T-helper 2 cell (primary cell): Measurements from ENCODE around the gene ANAPC2.
A peak's percentile ranks its signal among the peaks of the same experiment; 100 is the strongest.
"Not testable (repeated sequence)": the region's sequence is repeated elsewhere in the genome, so short reads cannot be mapped to it uniquely, and the experiment has no call there.

Experiments
- DNase-seq, 5 experiments: peaks; one replicate each; pipeline versions ENCODE4 v3.0.0 to v3.0.0-alpha.2; 2012 to 2022

Gene ANAPC2

GRCh38 chr9:137141050-137141810 lies 47.1 kb downstream of the ANAPC2 start:
- DNase-seq = no peak

GRCh38 chr9:137140151-137141012 lies 48.0 kb downstream of the ANAPC2 start:
- no peak for DNase-seq

GRCh38 chr9:137139468-137140150 lies 48.8 kb downstream of the ANAPC2 start:
- DNase-seq = no peak

GRCh38 chr9:137138722-137139467 lies 49.5 kb downstream of the ANAPC2 start, which contains the start of gene GRIN1:
Gene GRIN1 (plus strand): TSS chr9:137139154. CDS start chr9:137139487, 333 bp downstream.
- DNase-seq = peak in 2 of 5 experiments; percentile 14 to 40

GRCh38 chr9:137138058-137138721 lies 50.2 kb downstream of the ANAPC2 start:
- no peak for DNase-seq

GRCh38 chr9:137136881-137137607 lies 51.3 kb downstream of the ANAPC2 start:
- no peak for DNase-seq

- DNase-seq = no peak
Measured at GRCh38 chr9:137136261-137136880, 52.0 kb downstream of the ANAPC2 start.

GRCh38 chr9:137135154-137135553 lies 53.2 kb downstream of the ANAPC2 start:
- DNase-seq = not testable (repeated sequence)

- DNase-seq = no peak
Measured at GRCh38 chr9:137134191-137134590, 54.2 kb downstream of the ANAPC2 start.

GRCh38 chr9:137130176-137130755 lies 58.1 kb downstream of the ANAPC2 start:
- no peak for DNase-seq

GRCh38 chr9:137129456-137130175 lies 58.7 kb downstream of the ANAPC2 start:
- peak; percentile 79 to 95 (median 86) for DNase-seq

- peak in 1 of 5 experiments; percentile 42 for DNase-seq
Measured at GRCh38 chr9:137128862-137129455, 59.4 kb downstream of the ANAPC2 start.

GRCh38 chr9:137128158-137128861 lies 60.0 kb downstream of the ANAPC2 start:
- DNase-seq = peak in 2 of 5 experiments; percentile 12 to 49

- peak in 2 of 5 experiments; percentile 46 to 74 for DNase-seq
Measured at GRCh38 chr9:137127301-137128157, 60.8 kb downstream of the ANAPC2 start.

GRCh38 chr9:137126786-137127185 lies 61.6 kb downstream of the ANAPC2 start:
- no peak for DNase-seq
